Kidney (tissue), 14 donors: ENCODE measurements around the gene TBX19. TPM values are rescaled to one million over a fixed set of nuclear protein-coding genes. Genes with fewer than 3 reads are reported as not detected.

Source experiments
- DNase-seq, 5 donors: peaks; one replicate each; pipeline ENCODE4 v3.0.0-alpha.2; 2013 to 2020
- FAIRE-seq: peaks from 2 replicates; lab custom pipeline; 2012; peaks lifted over from hg19 to GRCh38; lab: Jason Lieb, UNC
- H3K27ac ChIP-seq, 2 donors: one replicate each; pipeline ENCODE4 v1.7.0; 2013; ENCODE audit warnings: low read depth in 2 of 2, low read length in 2 of 2, inconsistent platforms in 1 of 2
- H3K27me3 ChIP-seq: one replicate; pipeline ENCODE4 v1.7.1; 2013; ENCODE audit warnings: low read length, inconsistent platforms; ENCODE audit not compliant: control insufficient read depth, insufficient read depth
- H3K36me3 ChIP-seq, 3 donors: one replicate each; pipeline versions ENCODE4 v1.7.0 to v1.7.1; 2013; ENCODE audit warnings: low read length in 3 of 3, control low read depth in 1 of 3, inconsistent platforms in 1 of 3; ENCODE audit not compliant: insufficient read depth in 3 of 3, control insufficient read depth in 2 of 3
- H3K4me1 ChIP-seq, 3 donors: one replicate each; pipeline versions ENCODE4 v1.7.0 to v1.7.1; 2013; ENCODE audit warnings: low read length in 3 of 3, inconsistent platforms in 1 of 3, low read depth in 1 of 3; ENCODE audit not compliant: control insufficient read depth in 2 of 3, insufficient read depth in 2 of 3
- H3K4me3 ChIP-seq, 3 donors: one replicate each; pipeline versions ENCODE4 v1.7.0 to v1.8.1; 2013; ENCODE audit warnings: low read length in 3 of 3, control low read depth in 1 of 3, inconsistent platforms in 1 of 3
- H3K9ac ChIP-seq, 3 donors: one replicate each; pipeline versions ENCODE4 v1.7.0 to v1.7.1; 2013; ENCODE audit warnings: low read length in 3 of 3, control low read depth in 1 of 3, inconsistent platforms in 1 of 3
- H3K9me3 ChIP-seq, 3 donors: one replicate each; pipeline versions ENCODE4 v1.7.0 to v1.7.1; 2013; ENCODE audit warnings: low read length in 3 of 3, control low read depth in 1 of 3, inconsistent platforms in 1 of 3; ENCODE audit not compliant: control insufficient read depth in 2 of 3, insufficient read depth in 1 of 3
- intact Hi-C: fragments of 100-400 bp; cut with DNase I; formaldehyde crosslinking; loops from one replicate; pipeline ENCODE4 v1.11.1; 2022
- polyA plus RNA-seq: library from polyadenylated mRNA; stranded (reverse); fragments of 350-450 nt; fragmentation: Illumina TruSeq; extraction: RNeasy Lipid Tissue Mini Kit (QIAGEN cat#74804); gene quantifications from one replicate; pipeline ENCODE4 v1.2.3, GENCODE V29; 2014; ENCODE audit warnings: low read depth, low replicate concordance; ENCODE audit not compliant: insufficient read depth
- total RNA-seq: library from RNA; stranded (reverse); fragmentation: NEBNext Ultra II Directional; extraction: Animal tissue kit (Norgen Biotek cat#: 25700); gene quantifications from one replicate; pipeline ENCODE4 v1.2.1, GENCODE V29; 2021
- TF ChIP-seq, protein P1 (sequence below): IDR thresholded peaks from 3 replicates; pipeline ENCODE4 v1.5.1; 2012; ENCODE audit warnings: mild to moderate bottlenecking, moderate library complexity, borderline replicate concordance; ENCODE audit not compliant: insufficient read depth; ENCODE audit errors: extremely low read depth
- donor health status: control.
- donor health status: control.
- donor health status: control.
- donor health status: control.
- donor health status: control.
- donor health status: DM: yes; HTN: yes; CAD: no.
- donor health status: Normal renal cell carcinoma (clear cell type).

The TBX19 gene
- total and polyA plus RNA-seq, 2 donors from 2014 or later: 1.6 to 2.0 TPM

DNA sequence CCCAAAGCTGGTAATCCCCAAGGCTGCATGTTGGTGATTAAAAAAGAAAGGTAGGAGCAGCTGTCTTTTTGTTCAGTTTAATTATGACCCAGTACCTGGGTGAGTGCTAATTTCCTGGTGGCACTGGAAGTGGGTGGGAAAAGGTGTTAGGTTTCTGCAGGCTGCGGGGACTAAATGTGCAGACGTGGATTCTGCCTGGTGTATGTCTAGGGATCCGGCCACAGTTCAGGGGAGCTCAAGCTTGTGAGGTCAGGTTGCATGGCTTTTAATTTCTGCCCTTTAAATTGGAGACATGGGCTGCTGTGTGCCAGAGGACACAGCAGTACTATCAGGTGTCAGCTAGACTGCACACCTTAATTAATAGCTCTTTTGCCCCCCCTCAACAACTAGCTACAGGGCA, 20.3 kb upstream of the TBX19 start:
- Histone ChIP-seq H3K27me3 (no peaks in the 10 kb centered on the region), H3K9ac (no peak overlapping the region), H3K9me3 (peaks cover 0 to 3% (median 0%) of the 10 kb centered on the region in 3 donors), H3K36me3 (no peaks in the 10 kb centered on the region), H3K4me1 (peaks cover 0 to 8% (median 3%) of the 10 kb centered on the region in 3 donors), H3K4me3 (no peak overlapping the region), H3K27ac (no peak overlapping the region)
- DNase-seq: peak in 4 of 5 donors; percentile 68 to 88 (median 80)
- no peak for FAIRE-seq
- TF ChIP-seq, protein P1, sequence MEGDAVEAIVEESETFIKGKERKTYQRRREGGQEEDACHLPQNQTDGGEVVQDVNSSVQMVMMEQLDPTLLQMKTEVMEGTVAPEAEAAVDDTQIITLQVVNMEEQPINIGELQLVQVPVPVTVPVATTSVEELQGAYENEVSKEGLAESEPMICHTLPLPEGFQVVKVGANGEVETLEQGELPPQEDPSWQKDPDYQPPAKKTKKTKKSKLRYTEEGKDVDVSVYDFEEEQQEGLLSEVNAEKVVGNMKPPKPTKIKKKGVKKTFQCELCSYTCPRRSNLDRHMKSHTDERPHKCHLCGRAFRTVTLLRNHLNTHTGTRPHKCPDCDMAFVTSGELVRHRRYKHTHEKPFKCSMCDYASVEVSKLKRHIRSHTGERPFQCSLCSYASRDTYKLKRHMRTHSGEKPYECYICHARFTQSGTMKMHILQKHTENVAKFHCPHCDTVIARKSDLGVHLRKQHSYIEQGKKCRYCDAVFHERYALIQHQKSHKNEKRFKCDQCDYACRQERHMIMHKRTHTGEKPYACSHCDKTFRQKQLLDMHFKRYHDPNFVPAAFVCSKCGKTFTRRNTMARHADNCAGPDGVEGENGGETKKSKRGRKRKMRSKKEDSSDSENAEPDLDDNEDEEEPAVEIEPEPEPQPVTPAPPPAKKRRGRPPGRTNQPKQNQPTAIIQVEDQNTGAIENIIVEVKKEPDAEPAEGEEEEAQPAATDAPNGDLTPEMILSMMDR: no peak
- intact Hi-C loops: no loop called here

- no peak for FAIRE-seq
- H3K27me3 ChIP-seq: no peaks in the 10 kb centered on the region
- intact Hi-C loops: no loop called here
- no peaks in the 10 kb centered on the region for H3K9me3 ChIP-seq
- H3K4me3 ChIP-seq: no peak overlapping the region
- DNase-seq: peak in 1 of 5 donors; percentile 36
- TF ChIP-seq, protein P1: no peak
- no peak overlapping the region for H3K27ac ChIP-seq
- H3K4me1 ChIP-seq: peaks cover 0 to 8% (median 3%) of the 10 kb centered on the region in 3 donors
- H3K36me3 ChIP-seq: no peaks in the 10 kb centered on the region
- H3K9ac ChIP-seq: no peak overlapping the region
Observed at GRCh38 chr1:168261390-168261789, 19.3 kb upstream of the TBX19 start.

GRCh38 chr1:168263130-168263529, 17.5 kb upstream of the TBX19 start:
- Histone ChIP-seq H3K36me3 (no peaks in the 10 kb centered on the region), H3K4me1 (peaks cover 0 to 8% (median 3%) of the 10 kb centered on the region in 3 donors), H3K4me3 (no peak overlapping the region), H3K9me3 (no peaks in the 10 kb centered on the region), H3K9ac (no peak overlapping the region), H3K27ac (no peak overlapping the region), H3K27me3 (no peaks in the 10 kb centered on the region)
- DNase-seq (no peak), FAIRE-seq (no peak)
- intact Hi-C loops: no loop called here
- TF ChIP-seq, protein P1: no peak

GRCh38 chr1:168264296-168264695, 16.4 kb upstream of the TBX19 start:
- Histone ChIP-seq H3K4me3 (no peak overlapping the region), H3K27me3 (no peaks in the 10 kb centered on the region), H3K36me3 (no peaks in the 10 kb centered on the region), H3K4me1 (peaks cover 0 to 8% (median 3%) of the 10 kb centered on the region in 3 donors), H3K9me3 (no peaks in the 10 kb centered on the region), H3K27ac (no peak overlapping the region), H3K9ac (no peak overlapping the region)
- TF ChIP-seq, protein P1: no peak
- no peak for DNase-seq
- no peak for FAIRE-seq
- intact Hi-C loops: no loop called here
